Hepatocyte (in vitro differentiated cells): ENCODE data around the gene PHF2. TPM values are rescaled to one million over a fixed set of nuclear protein-coding genes. Genes with fewer than 3 reads are reported as not detected.

Experiments used
- DNase-seq: peaks from one replicate; pipeline ENCODE4 v3.0.0-alpha.2; 2016; ENCODE audit warnings: low spot score
- H2AFZ ChIP-seq: fragments of 200-600 bp; sonication (generic); 2 replicates; pipeline ENCODE4 v1.6.0; 2016; ENCODE audit warnings: antibody characterized with exemption, mild to moderate bottlenecking
- H3K27ac ChIP-seq: fragments of 200-600 bp; sonication (generic); 2 replicates; pipeline ENCODE4 v1.5.1; 2016; ENCODE audit warnings: mild to moderate bottlenecking
- H3K27me3 ChIP-seq: fragments of 200-600 bp; sonication (generic); 2 replicates; pipeline ENCODE4 v1.6.1; 2016
- H3K36me3 ChIP-seq: fragments of 200-600 bp; sonication (generic); replicated peaks from 2 replicates; pipeline ENCODE4 v1.5.1; 2016; ENCODE audit warnings: low read depth; ENCODE audit not compliant: insufficient read depth
- H3K4me1 ChIP-seq: fragments of 200-600 bp; sonication (generic); 2 replicates; pipeline ENCODE4 v1.5.1; 2016; ENCODE audit warnings: mild to moderate bottlenecking, moderate library complexity; ENCODE audit not compliant: insufficient read depth
- H3K4me2 ChIP-seq: fragments of 200-600 bp; sonication (generic); 2 replicates; pipeline ENCODE4 v1.6.0; 2016
- H3K4me3 ChIP-seq: fragments of 200-600 bp; sonication (generic); 2 replicates; pipeline ENCODE4 v1.5.1; 2016; ENCODE audit warnings: mild to moderate bottlenecking
- H3K79me2 ChIP-seq: fragments of 200-600 bp; sonication (generic); 2 replicates; pipeline ENCODE4 v1.6.0; 2017; ENCODE audit warnings: mild to moderate bottlenecking
- H3K9me2 ChIP-seq: fragments of 200-600 bp; sonication (generic); replicated peaks from 2 replicates; pipeline ENCODE4 v1.6.0; 2017; ENCODE audit warnings: mild to moderate bottlenecking; ENCODE audit not compliant: insufficient read depth
- H3K9me3 ChIP-seq: fragments of 200-600 bp; sonication (generic); 2 replicates; pipeline ENCODE4 v1.5.1; 2016; ENCODE audit warnings: low read depth, mild to moderate bottlenecking
- H4K20me1 ChIP-seq: fragments of 200-600 bp; sonication (generic); 2 replicates; pipeline ENCODE4 v1.6.0; 2016; ENCODE audit warnings: mild to moderate bottlenecking; ENCODE audit not compliant: insufficient read depth, poor library complexity, severe bottlenecking
- CTCF ChIP-seq: fragments of 200-600 bp; sonication (generic); IDR thresholded peaks from 2 replicates; pipeline ENCODE4 v1.5.1; 2016; ENCODE audit warnings: antibody characterized with exemption, mild to moderate bottlenecking; ENCODE audit not compliant: poor library complexity
- EZH2 ChIP-seq: fragments of 200-600 bp; sonication (generic); IDR thresholded peaks from 2 replicates; pipeline ENCODE4 v1.6.1; 2016; ENCODE audit warnings: antibody characterized with exemption, mild to moderate bottlenecking, borderline replicate concordance
- EZH2phosphoT487 ChIP-seq: fragments of 200-600 bp; sonication (generic); IDR thresholded peaks from one replicate; pipeline ENCODE4 v1.6.1; 2018; ENCODE audit warnings: antibody characterized with exemption, mild to moderate bottlenecking, low read depth, moderate library complexity; ENCODE audit not compliant: unreplicated experiment, severe bottlenecking
- WGBS: methylation state at CpG from one replicate; pipeline ENCODE4 v1.1.6; 2016; ENCODE audit warnings: low lambda C conversion rate; ENCODE audit errors: missing lambda C conversion rate; 5-methylcytosine and 5-hydroxymethylcytosine counted together
- polyA plus RNA-seq: library from polyadenylated mRNA; unstranded; fragments of >200 nt; fragmentation: Nextera tagmentation; extraction: Ambion mirVana; gene quantifications from 2 replicates; pipeline ENCODE4 v1.2.1, GENCODE V29; 2016
- total RNA-seq: library from RNA; depleted of rRNA; stranded (reverse); fragments of >200 nt; gene quantifications from 2 replicates; pipeline ENCODE4 v1.2.3, GENCODE V29; 2014

The PHF2 gene
- total and polyA plus RNA-seq, 2 experiments from 2014 or later = 10.5 to 19.8 TPM

GRCh38 chr9:93686127-93686879, 109.9 kb downstream of the PHF2 start:
- H3K79me2 ChIP-seq = no peaks in the 10 kb centered on the region
- no peaks in the 10 kb centered on the region for H3K9me2 ChIP-seq
- no peak for TF ChIP-seq EZH2
- no peak for TF ChIP-seq EZH2phosphoT487
- no peak for TF ChIP-seq CTCF
- DNase-seq = no peak
- no peak overlapping the region for H3K4me3 ChIP-seq
- H3K27me3 ChIP-seq = no peaks in the 10 kb centered on the region
- H3K4me1 ChIP-seq = peaks cover under 1% of the 10 kb centered on the region
- no peak overlapping the region for H2AFZ ChIP-seq
- WGBS = 91% methylated on average over 9 of the region's 9 CpGs
- H3K36me3 ChIP-seq = no peaks in the 10 kb centered on the region
- no peak overlapping the region for H3K27ac ChIP-seq
- H4K20me1 ChIP-seq = no peaks in the 10 kb centered on the region
- no peak overlapping the region for H3K4me2 ChIP-seq
- H3K9me3 ChIP-seq = peaks cover 17% of the 10 kb centered on the region

GRCh38 chr9:93686880-93687236, 110.5 kb downstream of the PHF2 start:
- WGBS = 91% methylated on average over 3 of the region's 3 CpGs

GRCh38 chr9:93690618-93691017, 114.2 kb downstream of the PHF2 start:
- Histone ChIP-seq H3K9me2 (no peaks in the 10 kb centered on the region), H3K4me2 (no peak overlapping the region), H4K20me1 (no peaks in the 10 kb centered on the region), H3K27ac (no peak overlapping the region), H2AFZ (no peak overlapping the region), H3K79me2 (no peaks in the 10 kb centered on the region), H3K27me3 (no peaks in the 10 kb centered on the region), H3K4me1 (no peaks in the 10 kb centered on the region), H3K9me3 (peaks cover 17% of the 10 kb centered on the region), H3K4me3 (no peak overlapping the region), H3K36me3 (no peaks in the 10 kb centered on the region)
- TF ChIP-seq EZH2phosphoT487 (no peak), EZH2 (no peak), CTCF (no peak)
- WGBS = 88% methylated on average over 1 of the region's 1 CpG
- no peak for DNase-seq

More at GRCh38 chr9:93686880-93687236, 110.5 kb downstream of the PHF2 start:
- no peak for DNase-seq
- Histone ChIP-seq H2AFZ (no peak overlapping the region), H3K9me3 (peaks cover 17% of the 10 kb centered on the region), H3K4me3 (no peak overlapping the region), H3K27me3 (no peaks in the 10 kb centered on the region), H3K79me2 (no peaks in the 10 kb centered on the region), H3K9me2 (no peaks in the 10 kb centered on the region), H3K27ac (no peak overlapping the region), H3K4me1 (no peaks in the 10 kb centered on the region), H3K4me2 (no peak overlapping the region), H4K20me1 (no peaks in the 10 kb centered on the region), H3K36me3 (no peaks in the 10 kb centered on the region)
- TF ChIP-seq CTCF = no peak
- TF ChIP-seq EZH2phosphoT487 = no peak
- no peak for TF ChIP-seq EZH2
